Natural killer cell (primary cell): ENCODE results near the gene ELAVL1. TPM values are rescaled to one million over a fixed set of nuclear protein-coding genes. Genes with fewer than 3 reads are reported as not detected.
A peak's percentile ranks its signal among the peaks of the same experiment; 100 is the strongest.

Experiments
- ATAC-seq, 3 donors: fragments of 150-1000 bp in 2 of 3; fragments of 200-7000 bp in 1 of 3; cut with Tn5 transposase; 1 replicate in 1 of 3; 2 replicates in 2 of 3; pipeline ENCODE4 v1.10.0; 2021; ENCODE audit warnings: mild to moderate bottlenecking in 2 of 3, moderate library complexity in 2 of 3
- DNase-seq, 2 donors: peaks; one replicate each; pipeline versions ENCODE4 v3.0.0 to v3.0.0-alpha.2; 2013 to 2021; ENCODE audit warnings: mixed read lengths in 1 of 2
- H3K27ac ChIP-seq: one replicate; pipeline ENCODE4 v1.5.1; 2013; ENCODE audit warnings: mild to moderate bottlenecking, low read length
- H3K27me3 ChIP-seq: one replicate; pipeline ENCODE4 v1.6.1; 2013; ENCODE audit warnings: low read length; ENCODE audit not compliant: control insufficient read depth, insufficient read depth
- H3K36me3 ChIP-seq: one replicate; pipeline ENCODE4 v1.6.1; 2013; ENCODE audit warnings: low read length; ENCODE audit not compliant: control insufficient read depth, insufficient read depth
- H3K4me1 ChIP-seq: one replicate; pipeline ENCODE4 v1.6.1; 2013; ENCODE audit warnings: low read length; ENCODE audit not compliant: control insufficient read depth, insufficient read depth
- H3K4me3 ChIP-seq: one replicate; pipeline ENCODE4 v1.5.1; 2013; ENCODE audit warnings: low read length
- H3K9me3 ChIP-seq: one replicate; pipeline ENCODE4 v1.6.1; 2013; ENCODE audit warnings: low read length; ENCODE audit not compliant: control insufficient read depth, insufficient read depth
- H3K27ac Mint-ChIP-seq, 2 donors: one replicate each; pipeline ENCODE4 v1.8.0; 2022; ENCODE audit warnings: mild to moderate bottlenecking in 2 of 2, mixed read lengths in 2 of 2, moderate library complexity in 1 of 2
- H3K27me3 Mint-ChIP-seq, 2 donors: one replicate each; pipeline ENCODE4 v1.8.0; 2022; ENCODE audit warnings: low read depth in 2 of 2, mixed read lengths in 2 of 2
- H3K36me3 Mint-ChIP-seq: one replicate; pipeline ENCODE4 v1.8.0; 2022; ENCODE audit warnings: mixed read lengths
- H3K4me1 Mint-ChIP-seq, 2 donors: one replicate each; pipeline ENCODE4 v1.8.0; 2022; ENCODE audit warnings: mixed read lengths in 2 of 2
- H3K4me3 Mint-ChIP-seq: one replicate; pipeline ENCODE4 v1.8.0; 2022; ENCODE audit warnings: mild to moderate bottlenecking, moderate library complexity, mixed read lengths
- H3K9me3 Mint-ChIP-seq, 2 donors: one replicate each; pipeline ENCODE4 v1.8.0; 2022; ENCODE audit warnings: mixed read lengths in 2 of 2
- WGBS: methylation state at CpG from one replicate; pipeline ENCODE4 v1.1.7; 2013; ENCODE audit warnings: missing lambda C conversion rate; ENCODE audit not compliant: insufficient coverage; 5-methylcytosine and 5-hydroxymethylcytosine counted together
- intact Hi-C: fragments of 100-400 bp; cut with micrococcal nuclease; formaldehyde crosslinking; loops from one replicate; pipeline ENCODE4 v1.14.2; 2022
- total RNA-seq, 4 donors: library from RNA; stranded (reverse); fragments of 120-200 nt in 1 of 4; gene quantifications; one replicate each; pipeline versions ENCODE4 v1.2.3 to v1.2.4, GENCODE V29; 2013 to 2022
- TF ChIP-seq, protein P1 (sequence below): fragments of 200-600 bp; IDR thresholded peaks from one replicate; pipeline ENCODE4 v1.8.0; 2022; ENCODE audit warnings: antibody characterized with exemption

The ELAVL1 gene
- total RNA-seq, 3 donors from 2014 or later (not counting 1 experiment from before 2014, with no cell fraction given): 36.9 to 43.9 (median 43.8) TPM

DNA sequence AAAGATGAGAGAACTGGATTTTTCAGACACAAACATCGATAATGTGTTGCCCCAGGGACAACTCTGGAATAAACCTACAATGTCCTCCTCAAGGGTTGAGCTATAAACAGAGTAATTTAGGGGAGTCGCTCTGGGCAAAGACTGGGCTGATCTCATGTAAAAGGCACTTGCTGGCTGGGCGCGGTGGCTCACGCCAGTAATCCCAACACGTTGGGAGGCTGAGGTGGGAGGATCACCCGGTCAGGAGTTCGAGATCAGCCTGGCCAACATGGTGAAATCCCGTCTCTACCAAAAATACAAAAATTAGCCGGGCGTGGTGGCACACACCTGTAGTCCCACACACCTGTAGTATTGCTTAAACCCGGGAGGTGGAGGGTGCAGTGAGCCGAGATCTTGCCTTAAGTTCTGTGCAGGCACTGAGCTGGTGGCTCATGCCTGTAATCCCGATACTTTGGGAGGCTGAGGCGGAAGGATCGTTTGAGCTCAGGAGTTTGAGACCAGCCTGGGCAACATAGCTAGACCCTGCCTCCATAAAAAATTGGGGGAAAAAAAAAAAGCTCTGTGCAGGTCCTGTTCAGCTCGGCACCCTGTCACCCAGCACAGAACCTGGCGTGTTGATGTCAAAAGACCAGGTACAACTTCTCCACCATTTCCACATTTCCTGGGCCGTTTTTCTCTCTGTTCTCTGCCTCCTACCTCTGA lies 63.4 kb downstream of the ELAVL1 start:
- H3K4me1 Mint-ChIP-seq: peaks cover 15 to 35% of the 10 kb centered on the region in 2 donors
- H3K36me3 ChIP-seq: peaks cover 17% of the 10 kb centered on the region
- no peaks in the 10 kb centered on the region for H3K9me3 Mint-ChIP-seq
- 93% methylated on average over 19 of the region's 19 CpGs for WGBS
- peaks cover 20% of the 10 kb centered on the region for H3K4me1 ChIP-seq
- DNase-seq (no peak), ATAC-seq (no peak)
- no peaks in the 10 kb centered on the region for H3K9me3 ChIP-seq
- H3K27me3 Mint-ChIP-seq: peaks cover 0 to 4% of the 10 kb centered on the region in 2 donors
- no peaks in the 10 kb centered on the region for H3K27me3 ChIP-seq
- intact Hi-C loops: loop anchor here (2.0 kb wide), 1 partner anchor 13 kb away; no protein-coding TSS in a partner anchor
- TF ChIP-seq, protein P1, sequence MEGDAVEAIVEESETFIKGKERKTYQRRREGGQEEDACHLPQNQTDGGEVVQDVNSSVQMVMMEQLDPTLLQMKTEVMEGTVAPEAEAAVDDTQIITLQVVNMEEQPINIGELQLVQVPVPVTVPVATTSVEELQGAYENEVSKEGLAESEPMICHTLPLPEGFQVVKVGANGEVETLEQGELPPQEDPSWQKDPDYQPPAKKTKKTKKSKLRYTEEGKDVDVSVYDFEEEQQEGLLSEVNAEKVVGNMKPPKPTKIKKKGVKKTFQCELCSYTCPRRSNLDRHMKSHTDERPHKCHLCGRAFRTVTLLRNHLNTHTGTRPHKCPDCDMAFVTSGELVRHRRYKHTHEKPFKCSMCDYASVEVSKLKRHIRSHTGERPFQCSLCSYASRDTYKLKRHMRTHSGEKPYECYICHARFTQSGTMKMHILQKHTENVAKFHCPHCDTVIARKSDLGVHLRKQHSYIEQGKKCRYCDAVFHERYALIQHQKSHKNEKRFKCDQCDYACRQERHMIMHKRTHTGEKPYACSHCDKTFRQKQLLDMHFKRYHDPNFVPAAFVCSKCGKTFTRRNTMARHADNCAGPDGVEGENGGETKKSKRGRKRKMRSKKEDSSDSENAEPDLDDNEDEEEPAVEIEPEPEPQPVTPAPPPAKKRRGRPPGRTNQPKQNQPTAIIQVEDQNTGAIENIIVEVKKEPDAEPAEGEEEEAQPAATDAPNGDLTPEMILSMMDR: no peak
- H3K4me3 ChIP-seq: no peak overlapping the region
- no peak overlapping the region for H3K27ac ChIP-seq
- H3K36me3 Mint-ChIP-seq: peaks cover 6% of the 10 kb centered on the region
- peak overlapping the region; percentile 25 for H3K4me3 Mint-ChIP-seq
- peak overlapping the region; percentile 98 to 100 for H3K27ac Mint-ChIP-seq

DNA sequence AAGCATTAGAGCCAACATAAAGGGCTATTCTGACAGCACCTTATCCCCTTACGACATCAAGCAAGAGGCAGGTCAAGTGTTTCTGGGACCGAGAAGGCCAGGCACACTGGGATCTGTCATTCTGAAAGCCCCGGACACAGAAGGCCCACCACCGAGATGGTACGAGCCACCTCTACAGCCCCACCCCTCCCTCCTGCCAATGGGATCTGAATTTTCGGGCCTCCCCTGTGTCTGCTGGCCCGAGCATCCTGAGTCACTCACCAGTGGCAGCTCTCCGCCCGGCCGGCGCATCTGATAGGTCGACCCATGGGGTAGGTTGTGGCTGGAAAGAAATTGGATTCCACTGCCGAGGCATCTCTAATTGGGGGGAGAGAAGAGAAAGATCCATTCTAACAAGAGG lies 64.6 kb downstream of the ELAVL1 start:
- Histone ChIP-seq H3K36me3 (peaks cover 24% of the 10 kb centered on the region), H3K27ac (no peak overlapping the region), H3K9me3 (no peaks in the 10 kb centered on the region), H3K27me3 (no peaks in the 10 kb centered on the region), H3K4me1 (peaks cover 20% of the 10 kb centered on the region), H3K4me3 (no peak overlapping the region)
- H3K9me3 Mint-ChIP-seq: no peaks in the 10 kb centered on the region
- WGBS: 98% methylated on average over 10 of the region's 13 CpGs
- DNase-seq (no peak), ATAC-seq (no peak)
- peaks cover 0 to 4% of the 10 kb centered on the region in 2 donors for H3K27me3 Mint-ChIP-seq
- peaks cover 15 to 35% of the 10 kb centered on the region in 2 donors for H3K4me1 Mint-ChIP-seq
- peak overlapping the region; percentile 21 for H3K4me3 Mint-ChIP-seq
- H3K27ac Mint-ChIP-seq: no peak overlapping the region
- peaks cover 6% of the 10 kb centered on the region for H3K36me3 Mint-ChIP-seq
- intact Hi-C loops: no loop called here
- TF ChIP-seq, protein P1: no peak

DNA sequence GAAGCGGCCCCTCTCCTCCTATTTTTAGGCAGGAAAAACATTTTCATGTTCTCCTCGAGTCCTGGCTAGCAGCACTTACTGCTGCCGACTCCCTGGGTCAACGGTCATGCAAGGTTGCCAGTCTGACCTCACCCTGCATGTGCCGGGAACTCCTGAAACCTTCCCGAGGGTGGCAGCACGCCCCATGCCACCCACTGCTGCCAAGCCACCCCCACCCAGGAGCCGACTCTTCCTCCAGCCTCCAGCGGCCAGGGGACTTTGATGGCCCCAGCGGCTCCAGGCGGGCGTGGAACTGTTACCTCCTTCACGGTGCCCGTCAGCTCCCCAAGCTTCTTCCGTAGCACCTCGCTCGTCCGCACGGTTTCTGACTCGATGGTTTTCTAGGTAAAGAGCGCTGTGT lies 70.7 kb downstream of the ELAVL1 start:
- 94% methylated on average over 21 of the region's 21 CpGs for WGBS
- Mint-ChIP-seq H3K36me3 (no peaks in the 10 kb centered on the region), H3K4me3 (no peak overlapping the region), H3K27ac (no peak overlapping the region), H3K27me3 (no peaks in the 10 kb centered on the region), H3K9me3 (no peaks in the 10 kb centered on the region), H3K4me1 (peaks cover 0 to 5% of the 10 kb centered on the region in 2 donors)
- H3K9me3 ChIP-seq: no peaks in the 10 kb centered on the region
- peaks cover 3% of the 10 kb centered on the region for H3K4me1 ChIP-seq
- no peak overlapping the region for H3K27ac ChIP-seq
- no peak for DNase-seq
- intact Hi-C loops: no loop called here
- no peaks in the 10 kb centered on the region for H3K27me3 ChIP-seq
- H3K4me3 ChIP-seq: no peak overlapping the region
- no peak for ATAC-seq
- H3K36me3 ChIP-seq: peaks cover 64% of the 10 kb centered on the region
- TF ChIP-seq, protein P1: no peak
